ENCODE results near the gene SLC34A1. TPM values are rescaled to one million over a fixed set of nuclear protein-coding genes. Genes with fewer than 3 reads are reported as not detected.
"Not testable (repeated sequence)": the region's sequence is repeated elsewhere in the genome, so short reads cannot be mapped to it uniquely, and the experiment has no call there.

SLC34A1 gene
- total RNA-seq, 1 donor from 2014 or later: 0.05 TPM

DNA sequence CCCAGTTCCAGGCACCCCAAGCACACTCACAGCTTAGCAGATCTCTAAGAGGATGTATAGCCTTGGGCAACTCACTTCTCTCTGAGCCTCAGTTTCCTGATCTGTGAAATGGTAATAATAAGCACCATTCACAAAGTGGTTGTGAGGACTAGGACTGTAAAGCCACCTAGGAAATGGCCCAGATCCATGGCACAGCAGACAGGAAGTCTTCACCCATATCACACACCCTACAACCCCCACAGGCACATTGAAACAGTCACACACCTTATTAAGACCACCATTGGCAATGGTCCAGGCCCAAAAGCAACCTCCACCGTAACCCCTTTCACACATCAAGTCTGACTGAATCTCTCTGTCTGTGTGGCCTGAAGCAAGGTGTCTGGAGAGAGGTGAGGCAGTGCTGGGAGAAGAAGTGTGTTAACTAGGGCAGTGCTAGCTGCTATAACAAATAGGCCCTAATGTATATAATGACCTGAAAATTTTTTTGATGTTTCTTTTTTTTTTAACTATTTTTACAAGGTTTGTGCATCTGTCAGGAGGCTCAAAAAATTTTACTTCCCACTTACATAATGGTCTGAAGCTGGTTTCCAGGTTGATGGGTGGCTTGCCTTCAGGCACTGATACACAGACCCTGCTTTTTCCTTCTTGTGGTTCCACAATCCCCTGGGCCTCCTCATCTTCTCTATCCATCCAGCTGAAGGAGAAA is 28.9 kb upstream of the SLC34A1 start:
- no peak for DNase-seq (ENCODE audit: low read depth)

DNA sequence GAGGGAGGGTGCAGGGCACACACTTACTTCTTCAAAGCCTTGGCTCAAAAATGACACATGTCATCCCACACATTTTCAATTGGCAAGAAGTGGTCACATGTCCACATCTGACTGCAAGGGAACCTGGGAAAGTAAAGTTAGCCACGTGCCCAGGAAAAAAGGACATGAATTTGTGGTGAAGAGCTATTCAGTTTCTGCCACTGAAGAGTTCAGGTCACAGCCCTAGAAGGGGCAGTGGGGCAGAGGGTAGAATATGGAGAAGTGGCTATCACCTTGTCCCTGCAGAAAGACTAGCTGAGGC is 28.4 kb upstream of the SLC34A1 start:
- DNase-seq (ENCODE audit: low read depth): no peak

DNA sequence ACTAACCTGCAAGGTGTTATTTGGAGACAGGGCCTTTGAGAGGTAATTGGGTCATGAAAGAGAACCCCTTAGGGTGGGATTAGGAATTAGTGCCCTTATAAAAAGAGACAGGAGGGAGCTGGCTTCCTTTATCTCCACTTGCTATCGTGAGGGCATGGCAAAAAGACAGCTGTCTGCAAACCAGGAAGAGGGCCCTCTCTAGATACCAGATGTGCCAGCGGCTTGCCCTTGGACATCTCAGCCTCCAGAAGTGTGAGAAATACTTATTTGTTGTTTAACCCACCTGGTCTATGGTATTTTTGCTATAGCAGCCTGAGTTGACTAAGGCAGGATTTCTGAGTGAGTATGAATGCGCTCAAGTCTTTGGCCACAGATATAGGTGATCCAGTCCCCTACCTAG is 27.5 kb upstream of the SLC34A1 start:
- no peak for DNase-seq (ENCODE audit: low read depth)

DNA sequence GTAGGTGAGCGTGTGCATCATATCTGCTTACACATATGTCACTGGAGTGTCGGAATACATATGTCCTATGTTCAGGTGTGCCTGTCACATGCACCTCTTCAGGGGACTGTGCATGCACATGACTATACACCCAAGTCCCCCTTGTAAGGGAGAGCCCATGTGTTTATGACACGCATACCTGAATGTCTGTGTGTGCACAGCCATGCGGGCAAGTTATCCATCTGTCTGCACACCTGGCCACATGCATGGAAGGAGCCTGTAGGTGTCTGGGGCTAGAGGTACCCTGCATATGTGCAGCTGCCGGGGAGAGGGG is 27.1 kb upstream of the SLC34A1 start:
- no peak for DNase-seq (ENCODE audit: low read depth)

DNA sequence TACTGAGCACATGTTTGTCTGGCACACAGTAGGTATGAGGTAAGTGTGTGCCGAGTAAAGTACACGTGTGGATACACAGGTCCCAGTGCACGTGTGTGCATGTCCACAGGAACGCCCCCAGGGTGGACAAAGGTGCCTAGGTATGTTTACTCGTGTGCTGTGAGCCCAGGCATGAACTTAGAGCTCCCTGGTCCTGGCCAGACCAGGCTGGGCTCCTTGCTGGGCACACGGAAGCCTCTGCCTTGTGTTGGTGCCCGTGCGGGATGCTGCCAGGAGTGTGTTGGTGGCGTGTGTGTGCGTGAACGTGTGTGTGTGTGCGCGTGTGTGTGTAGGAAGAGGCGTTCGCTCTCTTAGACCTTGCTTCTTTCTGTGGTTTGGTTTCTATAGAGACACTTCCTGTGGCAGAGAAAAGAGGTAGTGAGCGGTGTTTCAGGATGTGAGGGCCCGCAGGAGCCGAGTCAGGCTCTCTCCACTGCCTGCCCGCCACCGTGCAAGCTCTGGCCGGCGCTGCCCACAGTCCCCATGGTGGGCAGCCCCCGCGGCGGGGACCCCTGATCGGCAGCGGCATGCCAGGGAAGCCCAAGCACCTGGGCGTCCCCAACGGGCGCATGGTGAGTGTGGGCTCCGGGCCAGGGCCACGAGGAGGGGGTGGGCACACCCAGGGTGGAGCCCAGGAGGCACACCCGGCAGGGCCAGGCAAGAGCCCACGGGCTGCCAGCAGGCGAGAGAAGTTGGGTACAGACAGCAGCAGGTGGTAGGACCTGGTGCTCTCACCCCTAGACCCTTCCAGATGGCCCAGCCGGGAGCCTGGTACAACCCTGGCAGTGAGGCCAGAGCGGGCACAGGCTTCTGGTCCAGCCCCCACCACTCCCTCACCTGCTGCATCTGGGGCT is 26.5 kb upstream of the SLC34A1 start, which contains the start of gene RGS14:
Gene RGS14 (plus strand): TSS at position 466 of the 893 bp plus-strand sequence. CDS start 101 bp downstream, at position 567.
- no peak for DNase-seq (ENCODE audit: low read depth)

DNA sequence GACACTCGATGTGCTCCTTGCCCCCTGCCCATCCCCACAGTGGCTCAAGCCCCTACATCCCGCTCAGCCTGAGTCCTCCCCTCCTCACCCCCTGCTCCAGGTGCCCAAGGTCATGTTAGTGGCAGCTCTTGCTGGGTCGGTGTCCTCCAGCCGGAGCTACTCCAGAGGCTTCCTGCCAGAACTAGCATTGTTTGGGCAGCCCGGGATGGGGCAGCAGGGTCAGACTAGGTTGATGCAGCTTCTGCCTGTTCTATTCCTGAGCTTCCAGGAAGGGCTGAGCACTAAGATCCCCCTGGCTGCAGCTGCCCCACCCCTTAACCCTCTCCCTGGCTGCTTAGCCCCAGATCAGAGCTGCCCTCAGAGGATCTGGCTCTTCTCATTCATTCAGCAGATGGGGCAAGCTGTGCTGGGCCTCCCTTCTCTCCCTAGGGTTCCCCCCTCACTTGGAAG is 25.8 kb upstream of the SLC34A1 start:
- no peak for DNase-seq (ENCODE audit: low read depth)

DNA sequence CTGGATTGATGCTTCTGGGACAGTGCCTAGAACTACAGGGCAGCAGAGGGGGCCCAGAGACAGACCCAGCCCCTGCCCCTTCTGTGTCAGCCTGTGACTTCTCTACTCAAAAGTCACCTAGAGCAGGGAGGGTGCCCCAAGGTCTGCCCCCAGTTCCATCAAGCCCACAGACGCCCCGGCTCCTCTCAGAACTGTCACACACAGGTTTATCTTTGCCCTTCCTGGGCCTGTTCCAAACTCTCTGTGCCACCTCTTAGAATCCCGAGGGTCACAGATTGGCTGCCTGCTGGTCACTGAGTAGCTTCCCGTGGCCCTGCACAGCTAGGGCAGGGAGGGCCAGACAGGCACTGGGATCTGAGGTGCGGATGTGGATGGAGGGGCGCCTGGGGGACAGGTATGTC is 24.8 kb upstream of the SLC34A1 start:
- DNase-seq (ENCODE audit: low read depth): no peak

DNA sequence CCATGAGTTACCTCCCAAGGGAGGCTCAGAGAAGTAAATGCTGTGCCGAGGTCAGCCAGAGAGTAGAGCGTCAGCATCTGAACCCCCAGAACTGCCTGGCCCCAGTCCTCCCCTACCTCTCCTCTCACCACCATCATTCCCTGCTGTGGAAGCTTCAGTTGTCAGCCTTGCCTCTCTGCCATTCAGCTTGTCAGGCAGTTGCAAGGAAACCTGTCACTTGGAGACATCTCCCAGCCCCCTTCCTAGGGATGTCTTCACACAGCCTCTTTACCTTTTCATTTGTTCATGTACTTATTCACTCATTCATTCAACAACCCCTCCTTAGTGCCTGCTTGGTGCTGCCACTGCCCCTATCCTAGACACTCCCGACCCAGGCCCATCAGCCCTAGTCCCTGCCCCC is 24.4 kb upstream of the SLC34A1 start:
- DNase-seq (ENCODE audit: low read depth): no peak

DNA sequence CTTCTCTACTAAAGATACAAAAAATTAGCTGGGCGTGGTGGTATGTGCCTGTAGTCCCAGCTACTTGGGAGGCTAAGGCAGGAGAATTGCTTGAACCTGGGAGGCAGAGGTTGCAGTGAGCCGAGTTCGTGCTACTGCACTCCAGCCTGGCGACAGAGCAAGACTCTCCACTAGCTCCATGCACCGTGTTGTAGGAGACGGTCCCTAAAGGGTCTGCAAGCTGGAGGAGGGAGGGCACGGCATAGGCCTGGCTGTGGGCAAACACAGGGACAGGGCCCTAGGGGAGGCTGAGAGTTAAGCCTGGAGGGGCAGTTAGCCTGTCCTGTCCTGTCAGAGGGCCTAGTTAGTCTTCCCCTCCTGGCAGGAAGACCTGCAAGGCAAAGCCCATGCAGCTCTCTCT is 23.5 kb upstream of the SLC34A1 start:
- DNase-seq (ENCODE audit: low read depth): not testable (repeated sequence)

DNA sequence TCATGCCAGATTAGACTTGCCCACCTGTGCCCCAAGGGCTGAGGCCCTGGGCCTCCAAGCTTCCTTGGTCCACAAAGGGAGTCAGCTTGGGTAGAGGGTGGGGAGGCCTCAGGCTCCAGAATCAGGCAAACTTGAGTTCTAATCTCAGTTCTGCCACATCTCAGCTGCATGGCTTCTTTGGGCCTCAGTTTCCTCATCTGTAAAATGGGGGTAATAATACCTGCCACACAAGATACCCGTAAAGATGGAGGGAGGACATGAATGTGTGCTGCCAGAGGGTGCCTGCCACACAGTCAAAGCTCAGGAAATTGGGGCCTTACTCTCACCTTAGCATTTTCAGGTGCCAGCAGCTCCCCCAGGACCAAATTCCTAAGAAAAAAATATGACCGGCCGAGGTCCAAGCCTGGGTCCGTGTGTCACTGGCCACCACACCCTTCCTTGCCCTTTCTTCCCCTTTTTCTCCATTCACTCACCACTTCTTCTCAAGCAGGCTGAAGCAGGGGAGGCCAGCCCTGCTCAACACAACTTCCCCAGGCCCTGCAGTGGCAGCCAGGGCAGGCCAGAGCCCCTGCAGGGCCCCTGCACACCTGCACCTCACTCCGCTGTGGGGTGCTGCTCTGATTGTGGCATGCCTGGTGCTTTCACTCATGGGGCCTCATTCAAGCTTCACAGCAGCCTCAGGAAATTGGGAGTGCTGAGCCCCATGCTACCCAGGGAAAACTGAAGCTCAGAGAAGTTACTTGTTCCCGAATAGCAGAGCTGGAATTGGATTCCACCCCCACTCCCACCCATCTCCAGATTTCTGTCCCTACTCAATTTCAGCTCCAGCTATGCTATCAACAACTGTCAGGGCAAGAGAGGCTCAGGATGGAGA is 22.6 kb upstream of the SLC34A1 start:
- DNase-seq (ENCODE audit: low read depth): no peak

DNA sequence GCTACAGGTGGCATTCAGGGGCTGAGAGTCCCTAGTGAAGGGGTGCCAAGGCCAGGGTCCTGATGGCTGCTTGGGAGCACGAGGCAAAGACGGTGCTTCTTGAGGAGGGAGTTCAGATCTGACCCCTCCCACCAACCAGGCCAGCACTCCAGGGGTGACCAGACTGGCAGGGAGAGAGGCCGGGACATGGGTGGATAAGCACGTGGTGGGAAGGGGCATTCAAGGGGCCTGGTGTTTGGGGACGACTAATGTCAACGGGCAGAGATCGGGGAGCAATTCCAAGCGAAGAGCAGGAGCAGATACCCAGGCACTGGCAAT is 22.0 kb upstream of the SLC34A1 start:
- no peak for DNase-seq (ENCODE audit: low read depth)

DNA sequence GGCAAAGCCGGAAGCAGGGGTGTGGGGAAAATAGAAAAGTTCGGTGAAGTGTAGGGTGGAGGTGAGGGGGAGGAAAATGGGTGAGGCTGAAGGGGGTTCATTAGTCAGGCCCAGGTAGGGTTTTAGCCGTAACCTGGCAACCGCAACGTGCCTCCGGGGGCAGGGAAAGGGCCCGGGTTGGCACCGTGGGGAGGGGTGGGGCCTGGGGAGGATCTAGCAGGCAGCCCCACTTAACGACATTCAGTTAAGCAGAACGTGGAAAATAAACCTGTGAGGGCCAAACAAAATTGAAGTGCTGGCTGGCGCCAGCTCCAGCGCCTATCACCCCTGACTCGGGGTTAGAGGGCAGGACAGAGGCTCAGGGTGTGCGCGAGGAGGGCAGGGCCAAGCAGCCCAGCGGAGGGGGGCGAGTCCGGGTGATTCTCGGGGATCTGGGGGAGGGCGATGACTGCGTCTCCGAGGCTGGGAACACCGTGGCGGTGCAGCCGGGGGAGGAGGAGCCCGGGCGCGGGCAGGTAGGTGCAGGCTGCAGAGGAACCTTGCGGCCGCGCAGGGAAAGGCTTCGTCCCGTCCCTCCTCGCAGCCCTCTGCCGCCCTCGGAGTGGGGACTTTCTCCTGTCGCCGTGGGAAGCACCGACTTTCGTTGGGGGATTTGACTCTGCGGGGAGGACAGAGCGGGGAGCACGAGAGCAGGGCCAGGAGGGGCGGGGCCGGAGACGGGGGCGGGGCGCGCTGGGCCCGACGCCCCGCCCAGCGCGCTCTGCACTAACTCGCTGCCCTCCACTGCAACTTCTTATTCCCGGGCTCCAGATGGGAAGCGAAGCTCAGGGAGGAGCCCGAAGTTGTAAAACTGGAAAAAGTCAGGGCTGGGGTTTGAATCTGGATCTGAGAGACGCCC is 21.4 kb upstream of the SLC34A1 start:
- no peak for DNase-seq (ENCODE audit: low read depth)

DNA sequence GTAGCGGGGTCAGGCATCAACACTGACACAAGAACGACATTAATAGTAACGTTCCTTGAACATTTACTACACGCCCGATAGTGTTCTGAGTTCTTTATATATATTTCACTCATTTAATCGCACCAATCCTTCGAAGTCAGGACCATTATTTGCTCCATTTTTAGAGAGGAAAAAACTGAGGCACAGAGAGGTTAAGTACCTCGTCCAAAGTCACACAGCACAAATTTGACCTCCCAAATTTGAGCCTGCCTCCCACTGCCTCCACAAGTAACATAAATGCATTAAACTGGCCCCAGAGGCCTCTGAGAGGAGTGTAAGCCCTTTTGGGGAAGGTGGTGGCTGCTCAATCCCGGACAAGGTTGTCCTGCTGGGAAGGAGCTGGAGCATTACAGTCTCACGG is 20.7 kb upstream of the SLC34A1 start:
- DNase-seq (ENCODE audit: low read depth): no peak

DNA sequence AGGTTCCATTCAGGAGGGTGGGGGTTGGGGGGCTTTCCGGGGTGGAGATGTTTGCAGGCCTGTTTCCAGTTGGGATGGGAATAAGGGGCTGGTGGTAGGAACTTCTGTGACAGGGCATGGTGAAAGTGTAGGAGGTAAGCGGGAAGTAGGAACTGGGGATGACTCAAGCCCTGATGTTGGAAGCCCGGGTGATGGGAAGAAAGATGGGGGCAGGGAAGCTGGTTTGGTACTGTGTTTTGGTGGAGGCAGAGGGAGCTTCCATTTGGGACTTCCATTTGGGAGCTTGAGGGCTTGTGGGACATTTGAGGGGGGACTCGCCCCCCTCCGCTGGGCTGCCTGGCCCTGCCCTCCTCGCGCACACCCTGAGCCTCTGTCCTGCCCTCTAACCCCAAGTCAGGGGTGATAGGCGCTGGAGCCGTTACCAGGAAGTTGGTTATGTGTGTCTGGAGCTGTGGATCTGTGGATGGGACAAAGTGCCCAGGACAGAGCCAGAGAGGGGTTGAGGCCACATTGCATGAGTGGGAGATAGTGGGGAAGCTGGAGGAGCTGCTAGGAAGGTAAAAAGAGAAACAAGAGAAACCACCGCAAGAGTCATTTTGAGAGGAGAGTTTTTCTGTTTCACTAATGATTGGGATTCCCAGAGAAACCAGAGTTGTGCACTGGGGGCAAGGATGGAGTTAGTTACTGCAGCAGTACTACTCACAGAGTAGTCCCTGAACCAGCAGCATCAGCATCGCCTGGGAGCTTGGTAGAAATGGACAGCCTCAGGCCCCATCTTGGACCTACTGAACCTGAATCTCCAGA is 19.9 kb upstream of the SLC34A1 start:
- no peak for DNase-seq (ENCODE audit: low read depth)

DNA sequence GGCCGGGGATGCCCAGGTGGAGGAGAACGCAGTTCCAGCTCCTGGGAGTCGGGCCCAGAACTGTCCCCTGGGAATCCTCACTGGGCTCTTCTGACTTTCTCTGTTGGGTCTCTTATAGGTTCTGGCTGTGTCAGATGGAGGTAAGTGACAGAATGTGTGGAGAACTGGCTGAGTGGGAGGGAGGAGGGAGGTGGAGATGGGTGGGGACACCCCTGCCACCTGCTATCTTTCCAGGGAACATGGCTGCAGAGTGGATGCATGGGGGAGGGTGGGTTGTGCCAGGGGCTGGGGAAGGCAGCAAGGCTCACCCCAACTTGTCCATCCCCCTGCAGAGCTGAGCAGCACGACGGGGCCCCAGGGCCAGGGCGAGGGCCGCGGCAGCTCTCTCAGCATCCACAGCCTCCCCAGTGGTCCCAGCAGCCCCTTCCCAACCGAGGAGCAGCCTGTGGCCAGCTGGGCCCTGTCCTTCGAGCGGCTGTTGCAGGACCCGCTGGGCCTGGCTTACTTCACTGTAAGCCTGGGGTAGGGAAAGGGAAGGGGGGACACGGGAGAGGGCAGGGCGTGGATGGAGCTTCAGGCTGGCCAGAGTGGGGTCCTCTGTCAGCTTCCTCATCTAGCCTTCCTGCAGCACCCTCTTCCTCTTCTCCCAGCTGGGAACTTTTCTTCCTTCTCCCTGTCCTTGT is 18.2 kb upstream of the SLC34A1 start:
- no peak for DNase-seq (ENCODE audit: low read depth)

DNA sequence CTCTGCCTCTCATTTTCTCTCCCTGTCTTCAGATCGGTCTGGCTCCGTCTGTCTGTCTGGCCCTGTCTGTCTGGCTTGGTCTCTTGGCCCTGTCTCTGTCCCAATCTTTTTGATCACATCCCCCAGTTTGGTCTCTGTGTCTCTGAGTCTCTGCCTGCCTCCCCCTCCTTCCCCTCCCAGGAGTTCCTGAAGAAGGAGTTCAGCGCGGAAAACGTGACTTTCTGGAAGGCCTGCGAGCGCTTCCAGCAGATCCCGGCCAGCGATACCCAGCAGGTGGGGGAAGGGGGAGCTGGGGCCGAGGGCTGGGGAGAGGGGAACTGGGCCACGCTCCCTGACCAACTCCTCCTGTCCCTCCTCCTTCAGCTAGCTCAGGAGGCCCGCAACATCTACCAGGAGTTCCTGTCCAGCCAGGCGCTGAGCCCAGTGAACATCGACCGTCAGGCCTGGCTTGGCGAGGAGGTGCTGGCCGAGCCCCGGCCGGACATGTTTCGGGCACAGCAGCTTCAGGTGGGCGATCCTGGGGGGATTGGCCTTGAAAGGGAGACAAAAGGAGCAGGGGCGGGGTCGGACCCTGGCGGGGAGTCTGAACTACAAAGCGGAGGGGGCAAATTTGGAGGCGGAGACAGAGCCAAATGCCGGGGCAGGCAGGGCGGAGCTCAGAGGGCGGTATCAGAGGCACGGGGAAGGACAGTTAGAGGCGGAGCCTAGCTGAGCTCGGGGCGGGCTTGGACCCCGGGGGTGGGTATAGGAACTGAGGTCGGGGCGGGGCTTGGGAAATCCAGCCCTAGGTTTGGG is 17.5 kb upstream of the SLC34A1 start:
- peak; percentile 74 for DNase-seq (ENCODE audit: low read depth)

DNA sequence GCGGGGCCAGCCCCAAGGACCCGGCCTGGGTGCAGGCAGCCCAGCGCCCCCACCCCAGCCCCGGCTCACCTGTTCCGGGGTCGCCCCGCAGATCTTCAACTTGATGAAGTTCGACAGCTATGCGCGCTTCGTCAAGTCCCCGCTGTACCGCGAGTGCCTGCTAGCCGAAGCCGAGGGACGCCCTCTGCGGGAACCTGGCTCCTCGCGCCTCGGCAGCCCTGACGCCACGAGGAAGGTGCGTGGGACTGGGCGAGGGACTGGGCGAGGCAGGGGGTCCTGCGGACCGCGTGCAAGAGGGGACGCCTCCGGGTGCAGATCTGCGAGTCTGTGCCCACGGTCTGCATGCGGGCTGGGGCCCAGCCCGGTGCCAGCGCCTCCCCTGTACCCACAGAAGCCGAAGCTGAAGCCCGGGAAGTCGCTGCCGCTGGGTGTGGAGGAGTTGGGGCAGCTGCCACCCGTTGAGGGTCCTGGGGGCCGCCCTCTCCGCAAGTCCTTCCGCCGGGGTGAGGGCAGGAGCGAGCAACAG is 16.8 kb upstream of the SLC34A1 start:
- no peak for DNase-seq (ENCODE audit: low read depth)

DNA sequence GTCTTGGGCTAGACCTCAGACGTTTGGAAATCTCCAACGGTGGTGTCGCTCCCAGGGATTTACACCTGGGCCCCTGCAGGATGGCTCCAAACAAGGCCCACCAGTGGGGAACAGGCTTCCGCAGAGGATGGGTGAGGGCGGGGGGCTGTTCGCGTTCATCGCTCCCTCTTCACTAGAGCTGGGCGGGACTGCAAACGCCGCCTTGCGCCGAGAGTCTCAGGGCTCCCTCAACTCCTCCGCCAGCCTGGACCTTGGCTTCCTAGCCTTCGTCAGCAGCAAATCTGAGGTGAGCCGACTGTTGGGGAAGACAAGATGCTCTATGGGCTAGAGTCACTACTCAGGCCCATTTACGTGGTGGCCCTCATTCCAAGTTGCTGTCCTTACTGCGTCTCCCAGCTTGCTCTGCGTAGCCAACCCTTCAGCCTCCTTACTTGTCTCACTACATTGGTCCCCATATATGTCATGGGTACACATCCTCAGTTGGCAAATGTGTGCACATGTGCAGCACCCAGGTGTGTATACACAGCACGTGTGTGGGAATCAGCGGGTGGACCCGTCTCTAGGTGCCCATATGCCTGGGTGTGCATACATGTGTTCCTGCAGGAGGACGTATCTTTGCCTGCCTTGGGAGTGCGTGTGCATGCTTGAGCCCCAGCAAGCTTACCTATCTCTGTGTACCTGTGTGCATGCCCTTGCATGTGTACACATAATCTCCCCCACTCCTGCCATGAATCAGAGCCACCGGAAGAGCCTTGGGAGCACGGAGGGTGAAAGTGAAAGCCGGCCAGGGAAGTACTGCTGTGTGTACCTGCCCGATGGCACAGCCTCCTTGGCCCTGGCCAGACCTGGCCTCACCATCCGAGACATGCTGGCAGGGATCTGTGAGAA is 16.0 kb upstream of the SLC34A1 start:
- DNase-seq (ENCODE audit: low read depth): no peak

Data from renal cortical epithelial cell (primary cell).